Chondrocyte (in vitro differentiated cells): Measurements from ENCODE around the gene MDH1B. TPM values are rescaled to one million over a fixed set of nuclear protein-coding genes. Genes with fewer than 3 reads are reported as not detected.
"Not testable (repeated sequence)": the region's sequence is repeated elsewhere in the genome, so short reads cannot be mapped to it uniquely, and the experiment has no call there.

Source experiments
- DNase-seq: peaks from one replicate; pipeline ENCODE4 v3.0.0; 2021; ENCODE audit warnings: mixed read lengths, low spot score
- H3K27ac Mint-ChIP-seq: one replicate; pipeline ENCODE4 v1.8.0; 2021; ENCODE audit warnings: mild to moderate bottlenecking, moderate library complexity, mixed read lengths; ENCODE audit not compliant: unreplicated experiment
- H3K27me3 Mint-ChIP-seq: 2 replicates; pipeline ENCODE4 v1.8.0; 2021; ENCODE audit warnings: low read depth, mixed read lengths
- H3K36me3 Mint-ChIP-seq: 2 replicates; pipeline ENCODE4 v1.8.0; 2021; ENCODE audit warnings: low read depth, mixed read lengths
- H3K4me1 Mint-ChIP-seq: 2 replicates; pipeline ENCODE4 v1.8.0; 2021; ENCODE audit warnings: low read depth, mild to moderate bottlenecking, mixed read lengths
- H3K4me3 Mint-ChIP-seq: one replicate; pipeline ENCODE4 v1.8.0; 2021; ENCODE audit warnings: mild to moderate bottlenecking, moderate library complexity, mixed read lengths; ENCODE audit not compliant: unreplicated experiment
- H3K9me3 Mint-ChIP-seq: 2 replicates; pipeline ENCODE4 v1.8.0; 2021; ENCODE audit warnings: low read depth, mixed read lengths
- CTCF ChIP-seq: fragments of 200-600 bp; sonication (generic); IDR thresholded peaks from 2 replicates; pipeline ENCODE4 v1.5.0; 2021; ENCODE audit warnings: antibody characterized with exemption, mild to moderate bottlenecking, moderate library complexity
- long read RNA-seq: library from polyadenylated mRNA; stranded (forward); transcript quantifications from one replicate; pipeline ENCODE4 v2.0.0, GENCODE V29; 2021
- total RNA-seq: library from RNA; stranded (reverse); gene quantifications from 3 replicates; pipeline ENCODE4 v1.2.1, GENCODE V29; 2021

MDH1B gene
- total RNA-seq: 0.82 to 1.5 TPM (median 0.90 TPM) in 3 replicates
- long read RNA-seq, partial matches to known transcripts: 1 of 2 reads
- long read RNA-seq, other reads (novel, unspliced or antisense): 1 of 2 reads

DNA sequence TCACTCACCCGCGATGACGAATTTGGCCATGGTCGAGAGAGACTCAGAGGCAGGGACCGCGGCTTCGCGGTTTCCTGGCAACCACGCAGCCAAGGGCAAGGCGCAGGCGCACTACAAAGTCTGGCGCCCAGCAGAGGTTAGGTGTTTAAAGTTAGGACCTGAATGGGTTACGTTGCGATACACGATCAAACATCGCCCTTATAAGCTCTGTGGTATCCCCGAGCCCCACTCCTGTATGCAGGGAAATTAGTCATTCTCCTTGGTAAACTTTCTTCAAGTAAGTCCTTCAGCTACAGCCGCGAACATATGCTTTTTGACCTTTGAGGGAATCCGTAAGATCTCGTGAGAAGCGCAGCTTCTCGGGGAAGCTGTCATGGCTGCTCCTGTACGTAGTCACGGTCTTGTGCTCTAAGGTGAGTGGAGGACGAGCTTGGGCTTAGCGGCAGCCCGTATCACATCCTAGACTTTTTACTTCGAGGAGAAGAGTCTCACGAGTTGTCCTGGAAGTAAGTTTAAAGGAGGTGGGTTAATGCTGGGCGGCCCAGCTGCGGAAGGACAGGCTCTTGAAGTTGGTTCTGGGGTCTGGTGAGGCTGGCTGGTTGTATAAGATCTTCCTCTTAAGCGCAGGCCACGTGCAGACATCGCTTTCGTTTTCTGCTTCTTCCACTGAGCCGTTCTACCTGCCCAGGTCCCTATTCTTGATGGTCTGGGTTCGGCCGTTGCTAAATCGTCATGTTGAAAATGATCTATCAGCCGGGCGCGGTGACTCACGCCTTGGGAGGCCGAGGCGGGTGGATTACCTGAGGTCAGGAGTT lies at the start of gene MDH1B, which contains the start of gene FASTKD2:
TSS of gene MDH1B (minus strand) at position 87 of the 815 bp plus-strand sequence. CDS start at position 30, 57 bp downstream.
TSS of gene FASTKD2 (plus strand) at position 365 of the 815 bp plus-strand sequence. CDS start 1,088 bp downstream, outside the sequence.
- TF ChIP-seq CTCF: no peak
- Mint-ChIP-seq H3K36me3 (peaks cover 4% of the 10 kb centered on the region), H3K27ac (peak within 1 kb of the TSS; percentile 99), H3K4me1 (peaks cover 24% of the 10 kb centered on the region), H3K27me3 (no peaks in the 10 kb centered on the region), H3K9me3 (no peaks in the 10 kb centered on the region), H3K4me3 (peak within 1 kb of the TSS; percentile 94)
- DNase-seq: peak; percentile 92

- peaks cover 6% of the 10 kb centered on the region for H3K36me3 Mint-ChIP-seq
- H3K27me3 Mint-ChIP-seq: no peaks in the 10 kb centered on the region
- TF ChIP-seq CTCF: no peak
- no peak overlapping the region for H3K27ac Mint-ChIP-seq
- peaks cover 8% of the 10 kb centered on the region for H3K9me3 Mint-ChIP-seq
- DNase-seq: no peak
- H3K4me1 Mint-ChIP-seq: no peaks in the 10 kb centered on the region
- H3K4me3 Mint-ChIP-seq: no peak overlapping the region
Observed at GRCh38 chr2:206814498-206814897, 49.4 kb upstream of the MDH1B start.

DNA sequence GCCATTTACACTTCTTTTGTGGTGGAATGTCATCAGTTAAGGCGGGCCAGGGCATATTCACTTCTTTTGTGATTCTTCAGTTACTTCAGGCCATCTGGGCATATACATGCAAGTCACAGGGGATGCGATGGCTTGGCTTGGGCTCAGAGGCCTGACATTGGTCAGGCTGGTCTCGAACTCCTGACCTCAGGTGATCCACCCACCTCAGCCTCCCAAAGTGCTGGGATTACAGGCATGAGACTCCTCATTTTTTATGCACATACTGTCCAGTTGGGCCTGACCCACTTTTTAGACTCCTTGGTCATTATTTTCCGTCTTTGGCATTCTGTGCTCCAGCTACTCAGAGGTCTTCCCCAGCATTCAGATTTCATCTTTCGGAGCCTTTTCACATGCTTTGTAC lies 47.3 kb upstream of the MDH1B start:
- H3K27ac Mint-ChIP-seq, H3K4me3 Mint-ChIP-seq, H3K9me3 Mint-ChIP-seq, H3K4me1 Mint-ChIP-seq, DNase-seq, H3K36me3 Mint-ChIP-seq, H3K27me3 Mint-ChIP-seq: not testable (repeated sequence)

- not testable (repeated sequence) for H3K9me3 Mint-ChIP-seq, H3K4me3 Mint-ChIP-seq, DNase-seq, H3K27me3 Mint-ChIP-seq, H3K36me3 Mint-ChIP-seq, H3K4me1 Mint-ChIP-seq, H3K27ac Mint-ChIP-seq
Observed at GRCh38 chr2:206807624-206808023, 42.5 kb upstream of the MDH1B start.

- no peak for TF ChIP-seq CTCF
- Mint-ChIP-seq H3K27me3 (no peaks in the 10 kb centered on the region), H3K4me3 (no peak overlapping the region), H3K9me3 (no peaks in the 10 kb centered on the region), H3K36me3 (no peaks in the 10 kb centered on the region), H3K4me1 (no peaks in the 10 kb centered on the region), H3K27ac (no peak overlapping the region)
- no peak for DNase-seq
Observed at GRCh38 chr2:206805887-206806607, 40.9 kb upstream of the MDH1B start.

GRCh38 chr2:206804326-206804725 lies 39.2 kb upstream of the MDH1B start:
- Mint-ChIP-seq H3K36me3 (no peaks in the 10 kb centered on the region), H3K4me1 (peaks cover 8% of the 10 kb centered on the region), H3K9me3 (no peaks in the 10 kb centered on the region), H3K27ac (no peak overlapping the region), H3K4me3 (no peak overlapping the region), H3K27me3 (no peaks in the 10 kb centered on the region)
- no peak for TF ChIP-seq CTCF
- DNase-seq: no peak
